Glomerular visceral epithelial cell (primary cell): ENCODE measurements around the gene CAPZA1.

ENCODE experiments used
- DNase-seq: peaks from one replicate; pipeline ENCODE4 v3.0.0-alpha.2; 2016; ENCODE audit errors: extremely low spot score

Gene CAPZA1

GRCh38 chr1:112676543-112676942 is 56.9 kb downstream of the CAPZA1 start:
- no peak for DNase-seq

- no peak for DNase-seq
Measured at GRCh38 chr1:112677501-112677900, 57.9 kb downstream of the CAPZA1 start.

GRCh38 chr1:112678605-112679004 is 59.0 kb downstream of the CAPZA1 start:
- DNase-seq, result no peak

- no peak for DNase-seq
Measured at GRCh38 chr1:112685913-112686312, 66.3 kb downstream of the CAPZA1 start.

- no peak for DNase-seq
Measured at GRCh38 chr1:112686417-112686816, 66.8 kb downstream of the CAPZA1 start.

- no peak for DNase-seq
Measured at GRCh38 chr1:112686835-112687234, 67.2 kb downstream of the CAPZA1 start.

- DNase-seq, result no peak
Measured at GRCh38 chr1:112687361-112687760, 67.7 kb downstream of the CAPZA1 start.

GRCh38 chr1:112687785-112688496 is 68.3 kb downstream of the CAPZA1 start:
- DNase-seq, result no peak

- DNase-seq, result no peak
Measured at GRCh38 chr1:112688781-112689193, 69.2 kb downstream of the CAPZA1 start.

GRCh38 chr1:112689196-112689841 is 69.7 kb downstream of the CAPZA1 start:
- no peak for DNase-seq

GRCh38 chr1:112689842-112690237 is 70.2 kb downstream of the CAPZA1 start:
- DNase-seq, result no peak

- no peak for DNase-seq
Measured at GRCh38 chr1:112692681-112693080, 73.0 kb downstream of the CAPZA1 start.

GRCh38 chr1:112693821-112694220 is 74.2 kb downstream of the CAPZA1 start:
- DNase-seq, result no peak

- DNase-seq, result no peak
Measured at GRCh38 chr1:112694363-112694929, 74.8 kb downstream of the CAPZA1 start.

- no peak for DNase-seq
Measured at GRCh38 chr1:112695276-112695675, 75.6 kb downstream of the CAPZA1 start.

- no peak for DNase-seq
Measured at GRCh38 chr1:112696578-112697314, 77.1 kb downstream of the CAPZA1 start.

- no peak for DNase-seq
Measured at GRCh38 chr1:112697781-112698201, 78.2 kb downstream of the CAPZA1 start.

GRCh38 chr1:112698366-112699310 is 79.0 kb downstream of the CAPZA1 start:
- no peak for DNase-seq

- DNase-seq, result no peak
Measured at GRCh38 chr1:112699425-112700144, 80.0 kb downstream of the CAPZA1 start.
